ENCODE measurements around the gene MRPL51.
A peak's percentile ranks its signal among the peaks of the same experiment; 100 is the strongest.

GRCh38 chr12:6533653-6533922 is 40.5 kb upstream of the MRPL51 start:
- TF ChIP-seq CTCF (conservative IDR thresholded peaks at IDR 0.05; ENCODE audit: low read depth in 2 of 2) (no peak), CREB1 (CRISPR knock-in tag; IDR thresholded peaks at IDR 0.05; ENCODE audit: low read depth) (peak; percentile 18; the same call in 1 of the 2 replicates), POLR2AphosphoS5 (IDR thresholded peaks at IDR 0.05; ENCODE audit: low read depth) (0 out of 2 replicates have a peak, but pooled peaks have one; percentile 14), JUNB (IDR thresholded peaks at IDR 0.05; ENCODE audit: unreplicated experiment) (no peak), EZH2 (IDR thresholded peaks at IDR 0.05; ENCODE audit: low read depth, unreplicated experiment) (no peak), EZH2phosphoT487 (IDR thresholded peaks at IDR 0.05; ENCODE audit: unreplicated experiment) (no peak), ZNF114 (CRISPR knock-in tag; IDR thresholded peaks at IDR 0.05) (no peak), NANOG (IDR thresholded peaks at IDR 0.05; ENCODE audit: borderline replicate concordance) (no peak), ZNF331 (CRISPR knock-in tag; IDR thresholded peaks at IDR 0.05; ENCODE audit: low read depth) (no peak)
- TF ChIP-seq, protein P1, sequence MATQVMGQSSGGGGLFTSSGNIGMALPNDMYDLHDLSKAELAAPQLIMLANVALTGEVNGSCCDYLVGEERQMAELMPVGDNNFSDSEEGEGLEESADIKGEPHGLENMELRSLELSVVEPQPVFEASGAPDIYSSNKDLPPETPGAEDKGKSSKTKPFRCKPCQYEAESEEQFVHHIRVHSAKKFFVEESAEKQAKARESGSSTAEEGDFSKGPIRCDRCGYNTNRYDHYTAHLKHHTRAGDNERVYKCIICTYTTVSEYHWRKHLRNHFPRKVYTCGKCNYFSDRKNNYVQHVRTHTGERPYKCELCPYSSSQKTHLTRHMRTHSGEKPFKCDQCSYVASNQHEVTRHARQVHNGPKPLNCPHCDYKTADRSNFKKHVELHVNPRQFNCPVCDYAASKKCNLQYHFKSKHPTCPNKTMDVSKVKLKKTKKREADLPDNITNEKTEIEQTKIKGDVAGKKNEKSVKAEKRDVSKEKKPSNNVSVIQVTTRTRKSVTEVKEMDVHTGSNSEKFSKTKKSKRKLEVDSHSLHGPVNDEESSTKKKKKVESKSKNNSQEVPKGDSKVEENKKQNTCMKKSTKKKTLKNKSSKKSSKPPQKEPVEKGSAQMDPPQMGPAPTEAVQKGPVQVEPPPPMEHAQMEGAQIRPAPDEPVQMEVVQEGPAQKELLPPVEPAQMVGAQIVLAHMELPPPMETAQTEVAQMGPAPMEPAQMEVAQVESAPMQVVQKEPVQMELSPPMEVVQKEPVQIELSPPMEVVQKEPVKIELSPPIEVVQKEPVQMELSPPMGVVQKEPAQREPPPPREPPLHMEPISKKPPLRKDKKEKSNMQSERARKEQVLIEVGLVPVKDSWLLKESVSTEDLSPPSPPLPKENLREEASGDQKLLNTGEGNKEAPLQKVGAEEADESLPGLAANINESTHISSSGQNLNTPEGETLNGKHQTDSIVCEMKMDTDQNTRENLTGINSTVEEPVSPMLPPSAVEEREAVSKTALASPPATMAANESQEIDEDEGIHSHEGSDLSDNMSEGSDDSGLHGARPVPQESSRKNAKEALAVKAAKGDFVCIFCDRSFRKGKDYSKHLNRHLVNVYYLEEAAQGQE (IDR thresholded peaks at IDR 0.05; ENCODE audit: unreplicated experiment): no peak
